Dermis lymphatic vessel endothelial cell (primary cell): Measurements from ENCODE around the gene EML5. TPM values are rescaled to one million over a fixed set of nuclear protein-coding genes. Genes with fewer than 3 reads are reported as not detected.

Source experiments
- total RNA-seq: library from RNA; depleted of rRNA; stranded (reverse); fragments of >200 nt; gene quantifications from 2 replicates; pipeline ENCODE4 v1.2.1, GENCODE V29; 2014

Gene EML5
- total RNA-seq: under 0.01 and 0.09 TPM in 2 replicates

DNA sequence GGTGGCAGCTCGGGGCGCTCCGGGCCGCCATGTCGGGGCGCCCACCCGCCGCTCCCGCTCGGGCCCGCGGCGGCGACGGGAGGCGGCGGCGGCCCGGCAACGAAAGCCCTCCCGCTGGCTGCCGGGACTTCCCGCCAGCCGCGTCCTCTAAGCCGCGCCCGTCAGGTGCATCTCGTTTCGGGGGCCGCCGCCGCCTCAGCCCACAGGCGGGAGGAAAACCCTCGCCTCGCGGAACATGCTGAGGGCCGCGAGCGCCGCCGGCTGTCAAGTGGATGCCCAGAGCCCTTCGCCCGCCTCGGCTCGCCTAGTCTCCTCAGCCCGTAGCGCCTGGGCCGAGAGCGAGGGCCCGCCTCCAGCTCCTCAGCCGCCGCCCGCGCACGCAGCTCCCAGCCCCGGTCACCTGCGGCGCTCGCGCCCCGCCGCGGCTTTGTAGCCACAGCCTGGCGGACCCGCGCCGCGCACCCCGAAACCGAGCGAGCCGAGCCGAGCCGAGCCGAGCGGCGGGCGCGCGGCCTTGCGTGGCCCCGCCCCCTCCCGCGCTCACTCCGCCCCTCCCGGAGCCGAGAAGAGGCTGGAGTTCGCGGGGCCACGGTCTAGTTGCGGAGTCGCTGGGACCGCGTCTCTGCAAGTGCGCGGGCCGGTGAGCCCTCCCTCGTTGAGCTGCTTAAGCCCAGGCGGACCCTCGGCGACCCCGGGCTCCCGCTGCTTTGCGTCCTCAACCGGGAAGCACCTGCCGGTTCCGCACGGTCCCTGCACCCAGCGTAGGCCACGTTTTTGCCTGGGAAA is at the start of gene EML5:
Gene EML5 (minus strand): TSS at position 481 of the 786 bp plus-strand sequence. CDS start 450 bp downstream, at position 31.

DNA sequence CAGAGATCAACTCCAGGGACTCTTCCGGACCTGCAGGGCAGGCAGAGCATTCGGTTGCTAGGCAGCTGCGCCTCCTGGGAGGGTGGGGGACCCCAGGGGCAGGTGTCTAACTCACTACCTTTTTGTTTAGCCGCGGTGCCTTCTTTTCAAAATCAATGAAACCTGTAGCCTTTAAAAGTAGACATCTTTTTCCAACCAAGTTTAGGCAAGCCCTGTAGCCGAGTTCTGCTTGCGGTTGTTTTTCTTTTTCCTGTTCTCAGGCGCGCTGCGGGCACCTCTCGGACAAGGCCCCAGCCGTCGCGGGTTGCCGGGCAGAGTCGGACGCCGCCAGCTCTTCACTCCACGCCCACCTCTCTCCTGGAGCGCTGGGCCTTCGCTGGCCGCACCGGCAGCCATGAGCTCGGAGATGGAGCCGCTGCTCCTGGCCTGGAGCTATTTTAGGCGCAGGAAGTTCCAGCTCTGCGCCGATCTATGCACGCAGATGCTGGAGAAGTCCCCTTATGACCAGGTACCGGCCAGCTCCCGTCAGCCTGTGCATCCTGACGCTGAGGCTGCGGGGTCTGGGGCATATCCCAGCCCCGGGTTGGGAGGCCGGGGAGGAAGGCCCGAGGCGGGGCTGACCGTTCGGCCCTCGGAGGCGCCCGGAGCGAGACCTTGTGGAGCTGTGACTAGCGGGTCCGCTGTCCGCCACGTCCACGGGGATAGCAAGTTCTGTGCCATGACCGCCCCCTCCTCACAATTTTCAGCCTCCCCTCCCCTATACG is 31.7 kb upstream of the EML5 start, which contains the start of gene TTC8:
Gene TTC8 (plus strand): TSS at position 338 of the 764 bp plus-strand sequence. CDS start 57 bp downstream, at position 395.

DNA sequence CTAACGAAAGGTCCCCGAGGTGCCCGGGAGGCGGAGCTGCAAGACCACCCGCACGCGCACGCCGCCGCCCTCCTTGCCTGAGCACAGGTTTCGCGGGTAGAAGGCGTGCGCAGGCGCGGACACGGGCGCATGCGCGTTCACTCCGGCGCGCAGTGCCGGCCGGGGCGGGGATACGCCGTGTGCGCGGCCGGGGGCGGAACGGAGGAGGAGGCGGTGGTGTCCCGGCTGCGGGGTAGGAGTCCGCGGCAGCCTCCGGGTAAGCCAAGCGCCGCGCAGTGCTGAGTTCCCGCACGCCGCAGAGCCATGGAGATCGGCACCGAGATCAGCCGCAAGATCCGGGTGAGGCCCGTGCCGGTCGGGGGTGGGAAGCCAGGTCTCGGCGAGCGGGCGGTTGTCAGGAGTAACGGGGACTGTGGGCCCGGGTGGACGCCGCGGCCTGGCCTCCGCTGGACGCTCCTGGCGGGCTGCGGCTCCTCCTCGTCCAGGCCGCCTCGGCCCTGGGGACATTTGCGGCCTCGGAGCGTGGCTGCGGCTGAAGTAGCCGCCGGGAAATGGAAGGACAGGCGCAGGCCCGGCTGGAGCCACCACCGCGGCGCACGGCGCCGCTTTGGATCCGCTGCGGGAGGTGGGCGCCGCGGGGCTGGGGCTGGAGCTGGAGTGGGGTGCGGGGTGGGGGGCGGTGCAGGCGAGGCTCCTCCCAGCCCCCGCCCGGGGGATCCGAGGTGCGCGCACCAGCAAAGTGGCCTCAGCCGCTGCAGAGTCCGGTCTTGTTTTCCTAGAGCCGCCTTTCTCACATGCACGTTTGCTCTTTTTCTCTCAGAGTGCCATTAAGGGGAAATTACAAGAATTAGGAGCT is 229.7 kb downstream of the EML5 start, which contains the start of gene ZC3H14:
Gene ZC3H14 (plus strand): TSS at position 207 of the 856 bp plus-strand sequence. CDS start 97 bp downstream, at position 304.

Other genes with a start within 250 kb of the EML5 start
- 5.3 TPM in 2 replicates for gene PTPN21, start 237.9 kb downstream of the EML5 start, total RNA-seq
- 40.4 and 56.4 TPM in 2 replicates for gene ZC3H14, start 229.9 kb downstream of the EML5 start, total RNA-seq
- gene TTC8, start 31.7 kb upstream of the EML5 start, total RNA-seq: 9.3 and 13.1 TPM in 2 replicates